HG03439 (cell line): Measurements from ENCODE around the gene SND1.

Source experiments
- ATAC-seq: cut with Tn5 transposase; IDR thresholded peaks from one replicate; pipeline ENCODE4 v1.9.1; 2021; ENCODE audit warnings: mild to moderate bottlenecking, moderate library complexity; ENCODE audit not compliant: unreplicated experiment

Gene SND1

GRCh38 chr7:127798023-127798422, 146.0 kb downstream of the SND1 start:
- ATAC-seq: no peak

GRCh38 chr7:127798769-127799372, 146.9 kb downstream of the SND1 start:
- no peak for ATAC-seq

- no peak for ATAC-seq
Observed at GRCh38 chr7:127799535-127800305, 147.7 kb downstream of the SND1 start.

- no peak for ATAC-seq
Observed at GRCh38 chr7:127802845-127803244, 150.9 kb downstream of the SND1 start.

- no peak for ATAC-seq
Observed at GRCh38 chr7:127803626-127804025, 151.6 kb downstream of the SND1 start.

GRCh38 chr7:127807340-127807739, 155.3 kb downstream of the SND1 start:
- no peak for ATAC-seq

- no peak for ATAC-seq
Observed at GRCh38 chr7:127807829-127808228, 155.8 kb downstream of the SND1 start.

GRCh38 chr7:127809261-127809702, 157.3 kb downstream of the SND1 start:
- ATAC-seq: no peak

- ATAC-seq: no peak
Observed at GRCh38 chr7:127810113-127810512, 158.1 kb downstream of the SND1 start.

- ATAC-seq: no peak
Observed at GRCh38 chr7:127810696-127811660, 159.0 kb downstream of the SND1 start.

- ATAC-seq: no peak
Observed at GRCh38 chr7:127812540-127812939, 160.5 kb downstream of the SND1 start.

GRCh38 chr7:127813991-127814541, 162.1 kb downstream of the SND1 start:
- no peak for ATAC-seq

- no peak for ATAC-seq
Observed at GRCh38 chr7:127815631-127816145, 163.7 kb downstream of the SND1 start.

- ATAC-seq: no peak
Observed at GRCh38 chr7:127816354-127817190, 164.6 kb downstream of the SND1 start.

GRCh38 chr7:127817466-127817865, 165.5 kb downstream of the SND1 start:
- ATAC-seq: no peak

GRCh38 chr7:127818306-127818705, 166.3 kb downstream of the SND1 start:
- no peak for ATAC-seq

- no peak for ATAC-seq
Observed at GRCh38 chr7:127819975-127820731, 168.2 kb downstream of the SND1 start.

GRCh38 chr7:127820732-127821085, 168.7 kb downstream of the SND1 start:
- ATAC-seq: no peak

GRCh38 chr7:127821146-127821545, 169.2 kb downstream of the SND1 start:
- ATAC-seq: no peak
